HG02642 (cell line): ENCODE measurements around the gene MAP2K7.

Experiments used
- ATAC-seq: cut with Tn5 transposase; IDR thresholded peaks from one replicate; pipeline ENCODE4 v1.9.1; 2021; ENCODE audit warnings: mild to moderate bottlenecking; ENCODE audit not compliant: unreplicated experiment, poor library complexity

The MAP2K7 gene

DNA sequence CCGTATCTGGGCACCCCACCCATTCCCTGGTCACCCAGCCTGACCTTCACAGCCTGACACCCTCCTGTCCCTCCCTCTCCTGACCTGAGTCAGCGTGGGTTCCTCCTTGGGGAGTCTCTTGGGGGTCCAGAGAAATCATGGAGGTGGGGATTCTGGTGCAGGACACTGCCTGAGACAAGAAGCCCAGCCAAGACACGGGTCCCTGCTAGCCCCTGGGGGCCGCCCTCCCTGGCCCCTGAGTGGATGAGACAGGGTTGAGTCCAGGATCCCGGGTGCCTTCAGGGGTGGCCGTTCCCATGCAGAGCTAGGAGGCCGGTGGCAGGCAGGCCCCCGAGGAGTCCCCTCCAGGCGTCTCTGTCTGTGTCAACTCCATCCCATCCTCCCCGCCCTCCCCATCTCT lies 1.6 kb downstream of the MAP2K7 start:
- no peak for ATAC-seq

GRCh38 chr19:7905859-7906258 lies 2.2 kb downstream of the MAP2K7 start:
- no peak for ATAC-seq

- ATAC-seq: no peak
Measured at GRCh38 chr19:7907122-7907521, 3.4 kb downstream of the MAP2K7 start.

GRCh38 chr19:7907544-7907943 lies 3.9 kb downstream of the MAP2K7 start:
- ATAC-seq: no peak

DNA sequence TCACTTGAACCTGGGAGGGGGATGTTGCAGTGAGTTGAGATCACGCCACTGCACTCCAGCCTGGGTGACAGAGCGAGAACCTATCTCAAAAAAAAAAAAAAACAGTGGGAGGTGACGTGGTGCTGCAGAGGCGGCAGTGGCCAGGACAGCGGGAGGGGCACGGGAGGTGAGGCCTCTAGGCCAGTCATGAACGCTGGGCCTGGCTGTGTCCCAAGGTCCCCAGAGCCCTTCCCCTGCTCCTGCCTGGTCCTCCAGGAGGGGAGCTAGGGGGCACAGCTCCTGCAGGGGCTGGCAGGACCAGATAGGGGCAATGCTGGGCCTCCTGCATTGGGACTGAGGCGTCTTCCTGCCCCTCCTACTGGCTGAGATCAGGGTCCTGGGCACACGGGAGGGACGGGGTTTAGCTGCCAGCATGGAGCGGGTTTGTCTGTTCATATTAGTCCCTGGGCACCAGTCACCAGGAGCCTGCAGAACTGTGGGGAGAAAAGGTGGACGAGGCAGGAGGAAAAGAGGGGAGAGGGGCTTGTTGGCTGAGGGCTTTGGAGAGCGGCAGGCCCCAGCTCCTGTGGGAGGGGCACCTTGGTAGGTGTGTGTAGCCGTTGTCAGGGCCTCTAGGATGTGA lies 4.5 kb downstream of the MAP2K7 start:
- ATAC-seq: no peak

GRCh38 chr19:7908742-7909461 lies 5.2 kb downstream of the MAP2K7 start:
- no peak for ATAC-seq

DNA sequence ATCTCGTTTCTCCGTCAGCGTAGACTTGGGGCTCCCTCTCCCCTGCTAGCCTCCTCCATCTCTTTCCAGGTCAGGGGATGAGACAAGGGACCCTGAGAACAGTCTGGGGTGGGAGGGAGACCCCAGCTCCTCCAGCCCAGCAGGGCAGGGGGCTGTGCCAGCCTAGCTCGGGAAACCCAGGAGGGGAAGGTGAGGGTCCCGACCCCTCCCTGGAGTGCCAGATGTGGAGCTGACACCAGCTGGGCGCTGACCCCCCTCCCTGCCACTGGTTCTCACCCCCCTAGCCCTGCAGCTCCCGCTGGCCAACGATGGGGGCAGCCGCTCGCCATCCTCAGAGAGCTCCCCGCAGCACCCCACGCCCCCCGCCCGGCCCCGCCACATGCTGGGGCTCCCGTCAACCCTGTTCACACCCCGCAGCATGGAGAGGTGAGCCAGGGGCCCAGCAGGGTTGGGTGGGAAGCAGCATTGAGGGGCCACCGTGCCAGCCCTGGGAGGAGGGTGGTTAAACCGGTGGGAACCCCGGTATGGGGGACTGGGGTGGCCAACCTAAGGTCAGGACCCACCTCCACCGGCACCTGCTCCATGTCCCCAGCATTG lies 5.9 kb downstream of the MAP2K7 start:
- ATAC-seq: no peak

- ATAC-seq: no peak
Measured at GRCh38 chr19:7910321-7911161, 6.9 kb downstream of the MAP2K7 start.

DNA sequence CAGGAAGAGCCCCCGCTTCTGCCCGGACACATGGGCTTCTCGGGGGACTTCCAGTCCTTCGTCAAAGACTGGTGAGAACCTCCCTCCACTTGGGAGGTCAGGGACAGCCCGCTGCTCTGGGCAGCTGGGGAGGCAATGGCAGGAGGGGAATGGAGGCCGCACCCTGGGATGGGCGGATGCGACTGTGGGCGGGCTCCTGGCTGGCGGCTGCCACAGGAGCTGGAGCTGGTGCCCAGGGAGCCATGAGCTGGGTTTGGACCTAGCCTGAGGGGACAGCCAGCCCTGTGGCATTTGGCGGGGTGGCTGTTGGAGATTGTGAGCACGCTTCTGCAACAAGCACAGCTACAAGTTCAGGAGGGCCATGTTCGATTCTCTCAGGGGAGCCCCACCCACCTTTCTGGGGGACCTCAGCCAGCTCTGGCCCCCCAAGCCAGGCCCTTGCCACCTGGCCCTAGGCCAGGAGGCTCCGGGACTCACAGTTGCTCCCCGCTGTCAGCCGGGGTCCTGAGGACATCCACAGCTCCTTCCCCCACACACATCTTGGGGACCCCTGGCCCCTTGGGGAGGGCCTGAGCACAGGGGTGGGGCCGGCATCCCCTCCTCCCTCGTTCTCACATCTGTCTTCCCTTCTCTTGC lies 7.9 kb downstream of the MAP2K7 start:
- ATAC-seq: no peak

DNA sequence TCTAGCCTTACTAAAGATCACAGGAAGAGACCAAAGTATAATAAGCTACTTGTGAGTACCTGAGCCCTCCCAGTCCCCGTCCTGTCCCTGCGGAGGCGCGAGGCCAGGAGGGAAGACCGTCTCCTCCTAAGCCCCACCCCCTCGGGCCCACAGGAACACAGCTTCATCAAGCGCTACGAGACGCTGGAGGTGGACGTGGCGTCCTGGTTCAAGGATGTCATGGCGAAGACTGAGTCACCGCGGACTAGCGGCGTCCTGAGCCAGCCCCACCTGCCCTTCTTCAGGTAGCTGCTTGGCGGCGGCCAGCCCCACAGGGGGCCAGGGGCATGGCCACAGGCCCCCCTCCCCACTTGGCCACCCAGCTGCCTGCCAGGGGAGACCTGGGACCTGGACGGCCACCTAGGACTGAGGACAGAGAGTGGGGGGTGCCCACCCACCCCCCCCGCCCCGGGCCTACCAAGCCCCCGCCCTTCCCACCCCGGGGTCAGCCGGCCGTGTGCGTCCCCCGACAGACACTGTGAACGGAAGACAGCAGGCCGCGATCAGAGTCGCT lies 8.5 kb downstream of the MAP2K7 start:
- ATAC-seq: no peak

GRCh38 chr19:7912697-7913564 lies 9.3 kb downstream of the MAP2K7 start:
- ATAC-seq: no peak

DNA sequence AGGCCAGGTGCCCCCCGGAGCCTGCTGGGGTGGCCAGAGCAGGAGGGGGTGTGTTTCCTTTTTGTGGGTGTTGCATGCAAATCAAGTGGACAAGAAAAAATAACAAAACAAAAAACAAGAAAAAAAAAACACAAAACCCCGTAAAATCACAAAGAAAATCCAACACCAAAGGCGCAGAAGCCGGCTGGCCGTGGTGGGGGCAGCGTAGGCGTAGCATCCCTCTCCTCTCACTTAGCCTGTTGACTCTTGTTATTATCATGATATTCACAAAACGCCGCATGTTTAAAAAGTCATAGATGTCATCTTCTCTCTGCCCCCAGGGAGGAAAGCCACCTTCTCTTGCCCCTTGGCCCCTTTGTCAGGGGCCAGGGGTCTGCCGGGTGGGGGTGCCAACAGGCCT lies 10.0 kb downstream of the MAP2K7 start:
- no peak for ATAC-seq

GRCh38 chr19:7914099-7914498 lies 10.4 kb downstream of the MAP2K7 start:
- no peak for ATAC-seq

DNA sequence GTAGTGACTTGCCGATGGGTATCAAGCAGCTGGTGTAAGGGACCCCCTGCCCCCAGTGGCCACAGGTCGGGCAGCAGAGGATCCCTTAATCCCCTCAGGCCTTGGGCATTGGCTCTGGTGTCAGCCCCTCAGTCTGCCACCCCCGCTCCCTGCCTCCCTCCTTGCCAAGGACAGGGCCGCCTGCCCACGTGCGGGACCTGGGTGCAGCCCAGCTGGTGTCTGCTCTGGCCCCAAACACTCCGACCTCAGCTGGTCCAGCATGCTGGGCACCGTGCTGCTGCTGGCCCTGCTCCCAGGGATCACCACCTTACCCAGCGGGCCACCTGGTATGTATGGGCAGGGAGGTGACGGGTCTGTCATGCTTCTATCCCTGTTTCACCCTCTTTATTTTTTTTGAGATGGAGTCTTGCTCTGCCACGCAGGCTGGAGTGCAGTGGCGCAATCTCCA lies 10.9 kb downstream of the MAP2K7 start, which contains the start of gene TGFBR3L:
Gene TGFBR3L, plus strand, starts transcription at position 233 of the 448 bp plus-strand sequence.
- no peak for ATAC-seq

DNA sequence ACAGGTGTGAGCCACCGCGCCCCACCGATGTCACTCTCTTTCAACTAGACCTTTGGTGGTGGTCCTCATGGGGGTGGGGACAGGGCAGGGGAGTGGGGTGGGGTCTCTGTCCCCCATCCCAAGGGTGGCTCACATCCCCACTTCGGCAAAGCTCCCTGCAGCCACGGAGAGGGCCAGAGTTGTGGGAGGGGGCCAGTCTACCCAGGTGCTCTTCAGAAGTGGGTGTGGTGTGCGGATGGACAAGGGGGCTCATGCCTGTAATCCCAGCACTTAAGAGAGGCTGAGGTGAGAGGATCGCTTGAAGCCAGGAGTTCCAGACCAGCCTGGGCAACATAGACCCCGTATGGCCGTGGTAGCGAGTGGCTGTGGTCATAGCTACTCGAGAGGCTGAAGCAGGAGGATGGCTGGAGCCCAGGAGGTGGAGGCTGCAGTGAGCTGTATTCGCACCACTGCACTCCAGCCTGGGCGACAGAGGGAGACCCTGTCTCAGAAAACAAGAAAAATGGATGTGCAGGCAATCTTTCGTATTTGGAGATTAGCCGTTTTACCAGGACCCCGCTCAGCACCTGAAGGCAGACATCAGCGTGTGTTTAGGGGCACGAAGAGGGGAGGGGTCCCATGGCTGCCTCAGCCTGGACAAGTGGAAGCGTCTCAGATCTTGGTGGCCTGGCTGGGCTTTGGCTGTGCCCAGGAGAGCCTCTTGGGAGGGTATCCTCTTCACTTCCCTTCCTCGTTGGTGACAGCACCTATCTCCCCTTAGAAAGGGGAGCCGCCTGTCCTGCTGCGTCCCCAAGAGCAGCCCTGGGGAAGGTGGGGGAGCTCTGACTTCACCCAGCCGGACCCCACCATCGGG lies 11.8 kb downstream of the MAP2K7 start:
- no peak for ATAC-seq

GRCh38 chr19:7916103-7916954 lies 12.7 kb downstream of the MAP2K7 start:
- ATAC-seq: no peak

GRCh38 chr19:7916955-7917266 lies 13.2 kb downstream of the MAP2K7 start:
- no peak for ATAC-seq
